Right ventricle myocardium superior (tissue), 1 donor: Measurements from ENCODE around the gene PCP2. TPM values are rescaled to one million over a fixed set of nuclear protein-coding genes. Genes with fewer than 3 reads are reported as not detected.

ENCODE experiments used
- ATAC-seq: fragments of 200-7000 bp; cut with Tn5 transposase; one replicate; pipeline ENCODE4 v1.9.1; 2020; ENCODE audit warnings: mild to moderate bottlenecking; ENCODE audit not compliant: poor library complexity
- DNase-seq: peaks from one replicate; pipeline ENCODE4 v3.0.0-alpha.2; 2020
- intact Hi-C: fragments of 100-400 bp; cut with DNase I; formaldehyde crosslinking; loops from one replicate; pipeline ENCODE4 v1.11.2; 2022
- total RNA-seq: library from RNA; stranded (reverse); fragmentation: NEBNext Ultra II Directional; extraction: Animal tissue kit (Norgen Biotek cat#: 25700); gene quantifications from one replicate; pipeline ENCODE4 v1.2.1, GENCODE V29; 2021
- donor health status: DM: no; HTN: yes; CAD: no; lungs with severe emphysema.

Gene PCP2
- total RNA-seq, 1 donor from 2014 or later = 3.9 TPM

DNA sequence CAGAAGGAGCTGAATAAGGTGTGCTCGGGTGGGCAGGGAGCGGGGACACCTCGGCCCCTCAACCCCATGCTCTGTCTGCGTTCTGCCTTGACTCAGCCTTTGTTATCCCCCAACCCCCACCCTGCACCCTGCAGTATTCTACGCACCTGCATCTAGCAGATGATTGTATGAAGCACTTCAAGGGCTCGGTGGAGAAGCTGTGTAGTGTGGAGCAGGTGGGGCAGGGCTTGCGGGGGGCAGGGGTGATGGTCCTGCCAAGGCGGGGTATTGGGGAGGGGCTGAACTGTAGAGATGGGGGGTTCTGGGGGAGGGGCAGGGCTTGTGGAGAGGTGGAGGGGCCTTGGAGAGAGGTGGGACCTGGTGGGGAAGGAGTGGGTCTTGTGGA is 9.5 kb upstream of the PCP2 start:
- no peak for DNase-seq
- intact Hi-C loops = no loop called here
- ATAC-seq = no peak

DNA sequence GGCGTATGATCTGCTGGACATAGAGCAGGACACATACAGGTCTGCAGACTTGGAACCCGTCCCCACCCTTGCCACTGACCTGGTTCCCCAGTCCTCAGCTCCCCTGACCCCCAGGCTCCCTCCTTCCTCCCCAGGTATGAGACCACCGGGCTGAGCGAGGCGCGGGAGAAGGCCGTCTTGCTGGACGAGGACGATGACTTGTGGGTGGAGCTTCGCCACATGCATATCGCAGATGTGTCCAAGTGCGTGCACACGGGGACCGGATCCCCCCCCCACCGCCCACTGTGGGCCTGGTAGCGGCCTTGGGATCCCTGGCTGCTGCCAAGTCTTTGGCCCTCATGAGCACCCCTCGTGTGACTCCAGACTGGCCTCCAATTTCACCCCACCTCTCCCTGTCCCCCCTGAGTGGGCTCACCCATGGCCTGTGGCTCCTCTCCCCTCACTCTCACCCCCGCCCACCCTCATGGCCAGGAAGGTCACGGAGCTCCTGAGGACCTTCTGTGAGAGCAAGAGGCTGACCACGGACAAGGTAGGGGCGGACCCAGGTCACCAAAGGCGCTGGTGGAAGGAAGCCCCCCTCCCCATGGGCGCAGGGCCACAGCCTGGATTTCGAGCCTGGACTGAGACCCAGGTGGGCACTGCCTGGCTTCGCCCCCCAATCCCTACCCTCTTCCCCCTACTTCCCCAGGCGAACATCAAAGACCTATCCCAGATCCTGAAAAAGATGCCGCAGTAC is 8.9 kb upstream of the PCP2 start:
- no peak for ATAC-seq
- DNase-seq = no peak

DNA sequence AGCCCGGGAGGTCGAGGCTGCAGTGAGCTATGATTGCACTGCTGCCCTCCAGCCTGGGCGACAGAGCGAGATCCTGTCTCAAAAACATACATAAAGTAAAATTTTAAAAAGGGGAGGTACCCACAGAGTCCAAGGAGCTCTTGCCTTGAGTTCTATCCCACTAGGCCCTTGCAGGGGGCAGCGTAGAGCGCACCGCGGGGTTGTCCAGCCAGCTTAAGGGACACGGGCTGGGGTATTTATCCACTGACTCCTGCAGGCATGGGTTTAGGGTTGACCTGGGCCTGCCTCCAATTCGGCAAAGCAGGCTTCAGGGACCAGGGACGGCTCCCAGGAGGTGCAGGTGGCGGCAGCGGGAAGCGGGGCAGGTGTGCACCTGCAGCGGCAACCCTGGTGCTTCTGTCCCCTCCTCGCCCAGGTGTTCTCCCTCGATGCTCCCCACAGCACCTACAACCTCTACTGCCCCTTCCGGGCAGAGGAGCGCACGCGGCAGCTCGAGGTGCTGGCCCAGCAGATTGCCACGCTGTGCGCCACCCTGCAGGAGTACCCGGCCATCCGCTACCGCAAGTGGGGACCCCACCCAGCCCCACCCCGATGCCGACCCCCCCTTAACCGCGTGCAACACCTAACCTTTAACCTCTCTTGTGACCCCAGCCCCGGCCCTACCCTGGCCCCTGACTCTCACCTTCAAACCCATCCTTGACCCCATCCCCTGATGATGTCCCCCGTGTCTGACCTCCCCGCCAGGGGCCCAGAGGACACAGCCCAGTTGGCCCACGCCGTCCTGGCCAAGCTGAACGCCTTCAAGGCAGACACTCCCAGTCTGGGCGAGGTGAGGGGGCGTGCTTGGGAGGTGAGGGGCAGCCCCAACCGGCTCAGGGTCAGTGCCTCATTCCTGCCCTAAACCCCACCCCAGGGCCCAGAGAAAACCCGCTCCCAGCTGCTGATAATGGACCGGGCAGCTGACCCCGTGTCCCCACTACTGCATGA is 8.1 kb upstream of the PCP2 start:
- DNase-seq (no peak), ATAC-seq (no peak)
- intact Hi-C loops = no loop called here

More for the DNA sequence above, 8.9 kb upstream of the PCP2 start:
- intact Hi-C loops = no loop called here

DNA sequence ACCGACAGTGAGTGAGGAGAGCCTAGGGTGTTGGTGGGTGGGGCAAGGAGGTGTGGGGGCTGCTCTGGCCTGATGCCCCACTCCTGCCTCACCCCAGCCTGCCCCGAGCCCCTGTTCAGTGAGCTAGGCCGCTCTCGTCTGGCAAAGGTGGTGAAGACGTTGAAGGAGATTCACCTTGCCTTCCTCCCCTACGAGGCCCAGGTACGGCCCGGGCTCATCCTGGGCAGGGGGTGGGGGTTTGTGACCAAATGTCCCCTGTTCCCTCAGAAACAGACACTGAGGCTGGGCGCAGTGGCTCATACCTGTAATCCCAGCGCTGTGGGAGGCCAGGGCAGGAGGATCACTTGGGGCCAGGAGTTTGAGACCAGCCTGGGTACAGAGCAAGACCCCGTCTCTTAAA is 7.3 kb upstream of the PCP2 start:
- no peak for ATAC-seq
- intact Hi-C loops = no loop called here

DNA sequence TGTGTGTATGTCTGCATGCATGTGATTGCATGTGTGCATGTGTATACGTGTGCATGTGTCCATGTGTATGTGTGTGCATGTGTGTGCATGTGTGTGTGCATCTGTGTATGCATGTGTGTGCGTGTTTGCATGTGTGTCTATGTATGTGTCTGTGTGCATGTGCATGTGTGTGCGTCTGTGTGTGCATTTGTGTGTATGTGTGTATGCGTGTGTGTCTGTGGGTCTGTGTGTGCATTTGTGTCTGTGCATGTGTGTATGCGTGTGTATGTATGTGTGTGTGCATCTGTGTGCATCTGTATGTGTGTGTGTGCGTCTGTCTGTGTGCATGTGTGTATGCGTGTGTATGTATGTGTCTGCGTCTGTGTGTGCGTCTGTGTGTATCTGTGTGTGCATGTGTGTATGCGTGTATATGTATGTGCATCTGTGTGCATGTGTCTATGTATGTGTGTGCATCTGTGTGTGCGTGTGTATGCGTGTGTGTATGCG is 6.4 kb upstream of the PCP2 start:
- DNase-seq = no peak
- ATAC-seq = no peak

More for the DNA sequence above, 7.3 kb upstream of the PCP2 start:
- no peak for DNase-seq

DNA sequence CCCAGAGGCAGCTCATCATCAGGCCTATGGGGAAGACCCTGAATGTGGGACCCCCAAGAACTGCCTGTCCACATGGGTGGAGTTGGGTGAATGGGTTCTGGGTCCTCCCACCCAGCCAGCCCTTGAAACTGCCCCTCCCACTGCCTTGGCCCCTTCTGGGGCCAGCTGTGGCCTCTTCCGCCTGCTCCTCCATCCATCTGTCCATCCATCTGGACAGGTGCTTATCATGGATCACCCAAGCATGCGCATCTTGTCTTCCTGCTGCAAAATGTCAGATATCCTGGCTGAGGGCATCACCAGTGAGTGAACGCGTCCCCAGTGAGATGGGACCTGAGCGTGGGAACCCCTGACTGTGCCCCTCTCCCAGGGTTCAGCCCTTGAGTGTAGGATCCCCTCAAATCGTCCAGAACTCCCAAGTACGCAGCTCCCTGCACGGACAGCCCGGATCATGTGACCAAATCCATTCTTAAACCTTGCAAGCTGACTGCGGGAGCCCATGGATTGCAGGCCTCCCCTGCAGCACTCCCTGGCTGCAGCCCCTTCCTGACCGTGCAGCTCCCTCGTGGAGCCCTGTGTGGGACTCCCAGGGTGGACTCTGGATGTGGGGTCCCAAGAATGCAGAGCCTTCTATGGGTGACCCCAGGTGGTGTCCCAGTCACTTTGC is 5.4 kb upstream of the PCP2 start:
- DNase-seq (no peak), ATAC-seq (no peak)

More for the DNA sequence above, 6.4 kb upstream of the PCP2 start:
- intact Hi-C loops = no loop called here

DNA sequence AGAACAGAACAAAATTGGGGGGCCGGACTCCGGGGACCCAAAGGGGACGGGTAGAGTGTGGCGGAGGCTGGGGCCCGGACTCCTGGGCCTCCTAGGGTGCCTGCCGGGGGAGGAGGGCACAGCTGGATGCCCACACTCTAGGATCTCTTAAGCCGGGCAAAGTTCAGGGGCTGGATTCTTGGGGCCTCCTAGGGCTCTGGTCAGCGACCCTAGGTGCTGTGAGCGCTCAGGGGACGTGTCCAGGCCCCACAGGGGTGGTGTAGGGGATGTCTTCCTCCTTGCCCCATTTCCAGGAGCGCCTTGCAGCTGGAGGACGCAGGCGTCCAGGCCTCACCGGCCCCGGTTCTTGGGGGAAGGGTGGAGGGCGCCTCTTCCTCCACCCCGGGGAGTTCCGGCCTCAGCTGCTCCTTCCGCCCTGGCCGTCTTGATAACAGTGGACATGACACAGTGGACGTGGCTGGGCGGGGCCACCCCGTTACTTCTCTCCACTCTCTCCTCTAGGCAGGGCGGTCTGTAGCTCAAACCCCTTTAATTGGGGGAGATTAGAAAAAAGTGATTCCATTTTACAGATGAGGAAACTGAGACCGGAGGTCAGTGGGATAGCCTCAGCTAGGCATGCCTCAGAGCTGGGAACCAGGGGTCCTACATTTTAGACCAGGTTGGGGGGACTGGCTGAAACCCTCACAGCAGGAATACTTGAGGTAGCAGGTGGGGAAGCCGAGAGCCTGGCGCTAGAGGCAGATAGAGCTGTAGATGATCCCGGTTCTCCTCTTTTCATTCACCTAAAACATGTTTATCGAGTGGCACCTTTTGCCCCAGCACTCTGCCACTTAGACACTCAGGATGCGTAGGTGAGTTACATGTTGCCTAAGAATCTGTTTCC is 4.1 kb upstream of the PCP2 start:
- intact Hi-C loops = no loop called here
- ATAC-seq (peak; percentile 44), DNase-seq (peak; percentile 81)

More for the DNA sequence above, 5.4 kb upstream of the PCP2 start:
- intact Hi-C loops = no loop called here

DNA sequence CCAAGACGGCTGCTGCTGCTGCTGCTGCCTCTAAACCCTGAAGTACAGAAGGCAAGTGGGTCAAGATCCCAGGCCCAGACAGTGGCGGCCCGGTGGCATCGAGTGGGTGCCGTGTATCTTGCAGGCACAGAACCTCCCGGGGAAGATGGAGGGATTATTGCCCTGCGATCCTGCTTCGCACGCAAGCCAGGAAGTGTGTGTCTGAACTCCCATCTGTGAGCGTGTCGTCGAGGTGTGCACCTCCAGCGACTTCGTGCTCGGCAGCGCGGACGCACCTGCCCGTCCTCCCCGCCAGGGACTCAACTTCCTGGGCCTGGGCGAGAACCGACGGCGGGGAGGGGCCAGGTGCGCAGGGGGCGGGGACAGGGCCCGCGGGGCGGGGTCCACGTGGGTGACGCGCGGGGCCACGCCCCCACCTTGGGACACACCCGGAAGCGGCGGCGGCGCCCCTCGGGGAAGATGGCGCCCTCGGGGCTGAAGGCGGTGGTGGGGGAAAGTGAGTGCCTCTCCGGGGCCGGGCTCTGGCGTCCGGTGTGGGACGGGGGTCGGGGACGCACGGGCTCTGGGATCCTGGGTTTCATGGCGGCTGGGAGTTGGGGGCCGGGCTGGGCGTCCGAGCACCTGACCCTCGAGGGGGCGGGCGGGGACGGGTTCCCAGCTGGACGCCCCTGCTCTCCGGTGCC is 3.3 kb upstream of the PCP2 start, which contains the start of gene STXBP2:
Gene STXBP2, plus strand, starts transcription at position 420 of the 683 bp plus-strand sequence. Its CDS starts 40 bp downstream, at position 460.
- DNase-seq = peak; percentile 82
- intact Hi-C loops = no loop called here
- ATAC-seq = peak; percentile 79

DNA sequence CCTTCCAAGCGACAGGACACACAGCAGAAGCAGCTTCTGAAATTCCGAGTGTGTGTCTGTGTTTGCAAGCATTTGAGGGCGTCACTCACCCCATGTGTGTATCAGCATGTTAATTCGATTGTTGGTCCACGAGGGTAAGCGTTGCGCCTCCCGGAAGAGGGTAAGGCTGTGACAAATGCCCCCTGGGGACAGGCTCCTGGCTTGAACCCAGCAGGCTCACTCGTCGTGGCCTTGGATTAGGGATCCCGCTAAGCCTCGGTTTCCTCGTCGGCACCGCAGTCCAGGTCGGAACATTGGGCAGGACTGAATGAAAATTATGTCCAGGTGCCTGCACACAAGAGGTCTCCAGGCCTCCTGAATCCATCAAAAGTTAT is 2.8 kb upstream of the PCP2 start:
- intact Hi-C loops = no loop called here
- DNase-seq (no peak), ATAC-seq (no peak)

DNA sequence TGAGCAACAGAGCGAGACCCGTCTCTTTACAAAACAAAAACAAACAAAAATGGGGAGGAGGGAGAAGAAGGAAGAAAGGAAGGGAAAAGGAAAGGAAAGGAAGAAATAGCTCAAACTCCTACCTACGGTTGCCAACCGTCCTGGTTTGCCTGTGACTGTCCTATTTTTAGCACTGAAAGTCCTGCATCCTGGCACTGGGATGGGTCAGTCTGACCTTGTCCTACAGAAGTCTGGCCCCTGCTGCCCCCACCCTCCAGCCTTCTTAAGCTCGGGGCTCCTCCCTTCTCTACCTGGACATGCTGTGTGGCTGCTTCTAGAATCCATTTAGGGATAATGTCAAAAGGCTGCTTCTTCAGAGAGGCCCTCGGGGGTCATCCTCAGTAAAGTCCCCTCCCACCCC is 2.2 kb upstream of the PCP2 start:
- intact Hi-C loops = no loop called here
- no peak for DNase-seq
- peak; percentile 28 for ATAC-seq

DNA sequence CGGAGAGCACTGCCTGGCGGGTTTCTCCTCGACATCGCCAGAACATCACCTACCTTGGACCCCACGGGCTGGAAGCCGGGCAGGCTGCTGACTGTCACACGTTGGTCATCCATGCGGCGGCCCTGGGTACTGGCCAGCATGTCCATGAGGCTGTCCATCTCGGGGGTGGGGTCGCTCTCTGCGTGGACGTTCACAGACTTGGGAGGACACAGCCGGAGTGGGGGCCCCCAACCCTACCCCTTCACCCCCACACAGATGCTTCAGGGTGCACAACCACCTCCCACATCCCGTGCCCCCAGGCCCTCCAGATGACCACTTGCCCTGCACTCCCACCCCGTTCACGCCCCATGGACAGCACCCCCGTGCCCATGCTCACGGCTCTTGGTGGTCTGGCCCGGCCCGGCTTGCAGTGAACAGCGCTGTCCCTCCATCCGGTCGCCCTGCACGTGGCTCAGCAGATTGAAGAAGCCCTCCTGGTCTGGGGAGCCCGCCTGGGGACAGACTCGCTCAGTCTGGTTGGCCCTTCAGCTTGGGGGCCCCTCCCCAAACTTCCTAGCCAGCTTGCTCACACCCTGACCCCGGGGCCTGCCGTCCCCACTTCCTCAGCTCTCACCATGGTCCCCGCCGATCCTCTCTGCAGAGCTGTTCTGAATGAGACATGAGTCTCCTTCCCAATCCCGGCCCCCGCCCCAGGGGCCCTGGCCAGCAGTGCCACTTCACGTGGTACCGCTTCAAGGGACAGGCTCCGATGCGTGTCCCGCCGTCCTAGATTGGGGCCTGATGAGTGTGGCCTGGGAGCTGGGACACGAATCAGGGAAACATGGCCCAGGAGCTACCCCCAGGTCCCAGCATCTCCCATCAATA is 947 bp downstream of the PCP2 start:
- intact Hi-C loops = no loop called here
- DNase-seq (no peak), ATAC-seq (no peak)

DNA sequence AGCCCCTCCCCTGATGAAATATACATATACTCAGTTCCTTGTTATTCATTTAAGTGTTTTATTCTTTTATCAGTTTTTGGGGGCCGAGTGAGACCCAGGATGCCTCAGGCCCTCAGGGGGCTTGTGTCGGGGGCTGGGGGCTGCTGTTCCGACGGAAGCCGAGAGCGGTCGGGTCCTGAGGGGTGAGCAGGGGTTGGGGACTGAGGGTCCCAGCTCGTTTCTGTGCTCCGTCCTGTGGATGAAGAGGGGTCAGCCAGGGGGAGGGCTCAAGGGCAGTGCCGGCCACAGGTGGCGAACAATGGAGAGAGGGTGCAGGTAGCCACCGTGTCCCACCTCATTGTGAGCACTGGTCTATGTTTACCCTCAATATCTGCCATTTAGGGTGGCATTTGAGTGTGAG is 1.9 kb downstream of the PCP2 start:
- no peak for ATAC-seq
- intact Hi-C loops = no loop called here
- no peak for DNase-seq

DNA sequence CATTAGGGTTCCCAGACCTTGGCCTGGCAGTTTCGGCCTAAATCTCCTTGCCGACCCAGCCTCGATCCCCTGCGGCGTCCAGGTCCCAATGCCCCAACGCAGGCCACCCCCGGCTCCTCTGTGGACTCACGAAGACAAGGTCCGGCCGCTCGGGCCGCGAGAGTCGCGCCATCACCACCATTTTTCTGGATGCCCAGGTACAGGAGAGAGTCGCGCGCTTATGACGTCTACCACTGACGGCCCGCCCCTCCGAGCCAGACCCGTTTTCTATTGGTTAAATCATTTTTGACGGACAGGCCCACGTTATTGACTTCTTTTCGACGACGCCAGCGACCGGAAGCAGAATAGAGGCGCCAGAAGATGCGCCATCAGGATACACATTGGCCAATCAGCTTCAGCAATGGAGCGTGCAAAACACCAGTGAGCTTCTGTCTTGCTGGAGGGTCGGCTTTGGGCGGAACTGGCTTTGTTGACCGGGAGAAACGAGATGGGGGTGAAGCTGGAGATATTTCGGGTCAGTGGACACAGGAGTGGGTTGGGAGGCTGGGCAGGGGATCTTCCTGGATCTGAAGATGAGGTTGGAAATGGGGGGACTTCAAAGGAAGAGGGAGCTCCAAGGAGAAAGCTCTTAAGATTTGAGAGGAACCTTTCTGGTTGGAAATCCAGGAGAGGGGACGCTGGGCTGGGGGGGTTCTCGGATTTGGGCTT is 4.0 kb downstream of the PCP2 start, which contains the start of the genes PET100 and XAB2:
Gene PET100, plus strand, starts transcription at position 447 of the 708 bp plus-strand sequence. Its CDS starts 41 bp downstream, at position 488.
Gene XAB2, minus strand, starts transcription at position 199 of the 708 bp plus-strand sequence. Its CDS starts 18 bp downstream, at position 181.
- peak; percentile 96 for DNase-seq
- intact Hi-C loops = no loop called here
- peak; percentile 97 for ATAC-seq

DNA sequence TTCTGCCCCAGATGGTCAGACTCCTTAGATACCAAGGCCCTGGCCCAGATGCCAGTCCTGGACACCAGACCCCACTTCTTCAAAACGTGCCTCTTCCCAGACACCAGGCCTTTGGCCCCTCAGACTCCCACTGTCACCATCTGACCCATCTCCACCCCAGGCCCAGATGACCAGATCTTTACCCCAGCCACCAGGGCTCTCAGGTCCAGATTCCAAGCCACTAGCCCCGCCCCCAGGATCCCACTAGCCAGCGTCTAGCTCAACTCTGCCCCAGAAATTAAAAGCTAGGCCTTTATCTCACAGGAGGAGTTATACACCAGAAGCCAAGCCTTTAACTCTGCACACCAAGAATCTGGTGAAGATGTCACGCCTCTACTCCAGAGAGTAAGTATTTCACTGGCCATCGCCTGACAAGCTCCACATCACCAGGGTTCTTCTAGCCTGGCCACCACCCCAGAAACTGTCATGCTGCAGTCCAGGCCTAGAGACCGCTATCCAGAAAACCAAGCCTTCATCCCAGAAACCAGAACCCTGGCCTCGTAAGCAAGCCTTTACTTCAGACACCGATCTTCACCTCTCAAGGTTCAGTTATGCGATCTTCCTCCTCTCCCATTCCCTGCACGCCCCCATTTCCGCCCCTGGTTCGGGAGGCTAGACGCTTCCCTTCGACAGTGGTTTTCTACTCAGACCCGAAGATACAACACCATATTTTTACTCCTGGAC is 4.8 kb downstream of the PCP2 start:
- DNase-seq = no peak
- intact Hi-C loops = no loop called here
- ATAC-seq = no peak

DNA sequence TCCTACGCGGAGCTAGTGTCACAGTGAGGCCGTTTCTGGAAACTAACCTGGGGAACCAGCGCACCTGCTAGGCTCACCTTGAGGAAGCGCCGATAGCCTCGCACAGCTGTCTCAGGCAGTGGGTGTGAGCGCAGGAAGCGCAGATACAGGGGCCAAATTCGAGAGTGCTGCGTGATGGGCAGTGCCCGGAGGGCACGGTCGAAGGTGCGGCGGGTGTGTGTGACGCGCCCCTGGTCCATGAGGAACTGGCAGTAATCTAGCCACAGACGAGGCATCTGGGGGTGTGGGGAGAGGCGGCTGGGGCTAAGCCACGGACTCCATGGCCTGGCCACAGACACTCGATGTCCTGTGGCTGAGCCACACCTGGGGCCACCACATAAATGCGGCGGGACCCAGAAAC is 6.4 kb downstream of the PCP2 start:
- DNase-seq (no peak), ATAC-seq (no peak)
- intact Hi-C loops = no loop called here
